NCI-H1417 (cell line): ENCODE results near the gene SUGCT.
A peak's percentile ranks its signal among the peaks of the same experiment; 100 is the strongest.

Source experiments
- DNase-seq, 3 experiments: peaks; one replicate each; lab custom pipeline; 2025; lab: John Stamatoyannopoulos, UW

SUGCT gene

DNA sequence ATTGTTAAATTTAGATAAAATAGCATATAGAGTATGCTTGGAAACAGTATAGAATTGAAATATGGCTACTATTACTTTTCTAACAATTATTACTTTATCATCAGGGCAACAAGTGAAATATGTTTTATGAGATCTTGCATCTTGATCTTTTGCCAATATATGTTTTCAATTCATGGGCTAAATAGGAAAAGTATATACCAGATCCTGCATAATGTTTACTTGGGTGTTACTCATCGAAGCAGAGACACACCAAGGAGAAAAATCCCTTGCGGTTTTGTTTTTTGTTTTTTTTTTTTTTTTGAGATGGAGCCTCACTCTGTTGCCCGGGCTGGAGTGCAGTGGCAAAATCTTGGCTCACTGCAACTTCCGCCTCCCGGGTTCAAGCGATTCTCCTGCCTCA, 541.4 kb downstream of the SUGCT start:
- no peak for DNase-seq

GRCh38 chr7:40680657-40681056, 545.9 kb downstream of the SUGCT start:
- peak in 1 of 3 experiments; percentile 14 for DNase-seq

DNA sequence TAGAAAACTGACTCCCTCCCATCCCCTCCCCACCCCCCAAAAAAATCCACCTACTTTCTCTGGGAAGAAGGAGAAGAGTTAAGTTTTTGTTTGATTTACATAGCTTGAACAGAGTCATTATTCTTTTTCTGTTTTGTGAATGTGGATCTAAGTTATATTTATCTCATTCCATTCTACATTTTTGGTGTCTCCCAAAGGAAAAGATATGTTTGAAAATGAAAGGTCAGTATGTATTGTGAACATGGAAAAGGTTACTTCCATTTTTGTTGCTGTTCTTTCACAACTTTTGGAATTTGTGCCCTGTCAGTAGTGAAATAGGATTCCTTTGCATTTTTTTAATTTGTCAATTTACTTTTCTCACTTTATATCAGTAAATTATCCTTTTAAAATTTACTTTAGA, 547.9 kb downstream of the SUGCT start:
- DNase-seq = no peak

GRCh38 chr7:40694026-40694809, 559.4 kb downstream of the SUGCT start:
- DNase-seq = no peak

DNA sequence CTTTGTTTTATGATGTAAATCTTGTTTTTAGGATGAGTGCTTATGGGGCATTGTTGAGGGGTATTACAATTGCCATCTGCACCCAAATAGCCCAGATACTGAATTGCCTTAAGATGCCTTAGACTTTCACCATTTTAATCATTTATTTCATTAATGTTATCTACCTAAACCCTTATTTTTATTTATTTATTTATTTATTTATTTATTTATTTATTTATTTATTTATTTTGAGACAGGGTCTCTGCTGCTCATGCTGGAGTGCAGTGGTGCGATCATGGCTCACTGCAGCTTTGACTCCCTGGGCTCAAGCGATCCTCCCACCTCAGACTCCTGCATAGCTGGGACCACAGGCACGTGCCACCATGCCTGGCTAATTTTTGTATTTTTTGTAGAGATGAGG, 560.2 kb downstream of the SUGCT start:
- no peak for DNase-seq

DNA sequence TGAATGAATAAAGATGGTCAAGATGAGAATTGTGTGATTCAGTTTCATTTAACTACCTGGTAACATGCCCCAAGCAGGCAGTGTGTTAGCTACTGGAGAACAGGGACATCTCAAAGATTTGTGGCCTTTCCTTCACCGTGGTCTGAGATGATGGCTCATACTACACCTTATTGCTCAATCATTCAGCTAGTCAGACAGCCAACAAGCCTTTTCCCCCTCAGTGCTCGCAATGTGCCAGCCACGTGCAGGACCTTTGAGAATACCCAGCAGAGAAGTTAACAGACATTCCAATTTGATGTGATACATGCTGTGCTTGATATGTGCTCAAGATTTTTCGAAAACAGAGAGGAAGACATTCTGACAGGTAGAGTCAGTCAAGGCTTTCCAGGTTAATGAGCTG, 562.8 kb downstream of the SUGCT start:
- no peak for DNase-seq

- no peak for DNase-seq
Observed at GRCh38 chr7:40698214-40698920, 563.6 kb downstream of the SUGCT start.

DNA sequence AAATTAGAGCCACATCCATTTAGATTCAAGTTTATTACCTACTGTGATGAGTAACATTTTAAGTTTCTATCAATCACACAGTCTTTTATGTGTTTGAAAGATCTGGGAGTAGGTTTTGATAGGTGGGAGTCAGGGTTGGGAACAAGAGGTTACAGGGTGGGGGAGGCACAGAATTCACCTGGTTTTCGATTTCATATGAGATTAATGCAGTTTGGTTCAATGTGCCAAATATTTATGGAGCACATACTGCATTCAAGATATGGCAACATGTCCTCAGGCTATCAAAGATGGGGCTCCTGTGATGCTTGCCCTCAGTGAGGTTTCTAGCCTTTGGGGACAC, 564.1 kb downstream of the SUGCT start:
- DNase-seq = no peak

GRCh38 chr7:40700653-40701421, 566.0 kb downstream of the SUGCT start:
- DNase-seq = no peak

DNA sequence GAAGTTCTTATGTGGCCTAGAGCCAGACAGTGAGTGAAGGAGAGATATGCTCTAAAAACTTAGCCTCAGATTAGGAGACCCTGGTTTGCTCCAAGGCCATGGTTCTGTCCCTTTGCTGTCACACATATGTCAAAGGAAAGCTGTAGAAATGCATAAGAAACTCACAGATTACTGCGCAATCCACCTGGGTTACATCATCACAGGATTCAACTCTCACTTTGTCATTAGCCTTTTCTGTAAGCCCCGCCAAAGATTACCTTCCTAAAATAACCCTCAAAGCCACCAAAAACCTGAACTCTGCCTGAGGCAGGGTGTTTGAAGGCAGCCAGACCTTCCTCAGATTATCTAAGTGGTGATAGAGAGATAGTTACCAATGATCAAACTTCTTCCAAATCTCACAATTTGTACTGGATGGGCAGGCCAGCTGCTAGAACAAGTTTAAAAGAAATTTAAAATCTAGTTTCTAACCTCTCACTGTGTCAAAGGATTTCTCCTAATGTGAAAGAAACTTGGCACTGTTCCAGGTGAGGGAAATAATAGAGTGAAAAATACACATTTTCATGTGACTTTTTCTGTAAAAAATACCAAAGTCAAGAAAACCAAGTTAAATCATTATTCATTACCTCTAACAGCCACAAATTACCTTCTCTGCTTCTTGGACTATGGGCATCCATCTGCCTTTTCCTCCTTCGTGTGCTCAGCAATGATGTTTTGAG, 567.2 kb downstream of the SUGCT start:
- DNase-seq = no peak

DNA sequence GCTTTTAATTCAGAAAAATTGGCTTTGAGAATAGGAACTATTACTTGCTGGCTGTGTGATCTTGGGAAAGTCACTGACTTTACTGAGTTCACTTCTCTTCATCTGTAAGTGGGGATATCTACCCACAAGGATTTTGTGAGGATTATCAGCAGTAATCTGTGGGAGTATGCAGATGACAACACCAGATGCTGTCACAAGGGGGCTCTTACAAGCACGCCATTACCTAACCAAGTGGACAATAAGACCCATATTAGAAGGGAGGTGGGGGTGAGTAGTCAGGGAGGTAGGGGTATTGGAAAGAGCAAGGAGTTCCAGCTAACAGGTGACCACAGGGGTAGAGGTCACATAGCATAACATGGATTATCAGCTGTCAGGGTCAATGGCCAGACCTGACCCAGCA, 569.4 kb downstream of the SUGCT start:
- DNase-seq = no peak

GRCh38 chr7:40706829-40707228, 572.0 kb downstream of the SUGCT start:
- DNase-seq = no peak

DNA sequence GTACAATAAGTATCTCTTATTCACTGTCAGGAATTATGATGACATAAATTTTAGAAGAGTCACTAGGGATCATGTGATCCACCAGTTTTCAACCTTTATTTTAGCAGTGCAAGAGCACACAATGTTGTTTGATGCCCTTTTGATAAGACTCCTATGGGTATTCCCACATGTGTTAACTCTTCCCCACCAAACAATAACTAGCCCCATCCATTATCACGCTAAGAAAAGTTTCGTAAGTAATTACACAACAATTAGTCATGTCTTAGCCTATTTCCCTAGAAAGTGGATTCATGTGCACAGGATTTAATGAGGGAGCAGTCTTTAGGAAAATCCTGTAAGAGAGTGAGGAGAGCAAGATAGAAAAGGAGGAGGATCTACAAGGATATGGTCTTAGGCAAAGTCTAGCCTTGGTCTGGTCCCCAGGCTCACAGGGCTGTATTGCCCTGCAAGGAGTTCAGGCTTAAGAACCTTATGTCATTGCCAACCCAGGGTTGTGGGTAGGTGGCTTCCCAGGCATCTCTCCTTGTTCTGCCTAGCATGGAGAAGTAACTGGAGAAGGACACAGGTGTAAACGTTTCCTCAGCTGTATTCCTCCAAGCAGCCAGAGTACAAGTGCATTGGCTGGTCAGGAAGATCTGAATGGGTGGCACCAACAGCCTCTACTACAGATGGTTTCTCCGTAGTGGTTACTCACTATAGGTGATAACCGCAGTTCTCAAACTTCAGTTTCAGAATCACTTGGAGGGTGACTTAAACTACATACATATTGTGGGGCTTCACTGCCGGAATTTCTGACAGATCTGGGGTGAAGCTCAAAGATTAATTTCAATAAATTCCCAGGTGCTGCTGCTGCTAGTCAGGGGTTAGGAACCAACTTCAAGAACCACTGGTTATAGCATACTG, 574.5 kb downstream of the SUGCT start:
- DNase-seq = no peak

DNA sequence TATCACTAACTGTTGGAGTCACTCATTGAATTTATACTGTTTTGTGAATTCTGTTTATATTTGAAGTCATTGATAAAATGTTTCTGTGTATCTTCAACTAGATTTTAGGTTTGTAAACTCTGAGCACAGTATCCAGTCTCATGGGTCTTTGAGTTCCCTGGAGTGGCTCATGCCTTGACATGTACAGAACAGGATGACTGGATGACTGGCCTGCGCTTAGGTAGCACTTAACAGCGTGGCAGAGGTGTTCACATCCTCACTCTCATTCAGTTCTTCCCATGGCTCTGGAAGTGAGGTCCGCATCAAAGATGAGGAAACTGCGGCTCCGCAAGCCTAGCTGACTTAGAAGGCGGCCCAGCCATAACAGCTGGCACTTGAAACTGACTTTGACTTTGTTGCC, 576.9 kb downstream of the SUGCT start:
- no peak for DNase-seq

- no peak for DNase-seq
Observed at GRCh38 chr7:40714363-40715052, 579.7 kb downstream of the SUGCT start.

GRCh38 chr7:40715053-40715430, 580.2 kb downstream of the SUGCT start:
- no peak for DNase-seq

GRCh38 chr7:40716052-40716451, 581.2 kb downstream of the SUGCT start:
- DNase-seq = no peak

GRCh38 chr7:40717242-40717641, 582.4 kb downstream of the SUGCT start:
- peak; percentile 19 to 87 (median 73) for DNase-seq

DNA sequence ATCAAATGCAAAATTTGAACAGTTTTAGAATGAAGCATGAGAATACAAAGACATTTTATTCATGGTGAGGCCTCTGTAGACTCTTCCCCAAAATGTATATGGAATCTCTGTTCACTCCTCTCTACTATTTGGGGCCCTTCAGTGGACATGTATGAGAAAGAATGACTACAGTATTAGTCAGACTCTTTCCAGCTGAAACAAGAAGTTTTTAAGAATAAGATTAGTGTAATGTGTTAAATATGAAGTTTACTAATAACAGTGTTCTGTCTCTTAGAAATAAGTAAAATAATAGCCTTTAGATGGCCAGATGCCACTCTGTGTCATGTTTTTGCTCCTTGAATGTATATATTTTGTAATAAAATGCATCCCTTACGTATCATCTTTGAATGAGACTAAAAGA, 585.6 kb downstream of the SUGCT start:
- DNase-seq = no peak

DNA sequence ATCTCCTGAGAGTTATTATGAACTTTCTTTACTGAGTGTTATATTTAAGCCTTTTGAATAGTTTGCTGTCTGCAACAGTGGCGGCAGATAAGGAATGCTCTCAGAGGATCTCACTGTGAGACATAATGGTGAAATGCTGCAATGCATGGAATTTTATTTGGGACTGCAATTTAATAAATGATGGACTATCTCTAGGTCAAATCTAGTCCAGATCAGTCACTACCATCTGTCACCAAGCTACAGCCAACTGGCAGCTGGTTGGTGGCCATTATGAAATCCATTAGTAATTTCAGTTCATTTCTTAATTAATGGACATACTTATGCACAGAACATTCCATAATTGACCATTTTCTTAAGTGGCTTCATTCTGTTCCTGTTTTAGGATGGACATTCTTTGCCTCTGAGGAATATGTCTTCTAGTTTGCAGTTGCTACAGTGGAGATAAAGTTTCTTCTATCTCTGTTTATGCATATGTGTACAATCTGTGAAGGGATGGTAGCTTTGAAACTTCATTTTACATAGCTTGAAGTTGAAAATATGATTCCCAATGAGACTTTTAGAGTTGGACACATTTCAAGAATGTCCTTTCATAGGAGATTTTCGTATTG, 586.6 kb downstream of the SUGCT start:
- no peak for DNase-seq
